SH-SY5Y (cell line): ENCODE results near the gene PI16.

ENCODE experiments used
- GATA2 ChIP-seq: IDR thresholded peaks from 2 replicates; pipeline ENCODE4 v1.6.1; 2011; ENCODE audit warnings: mild to moderate bottlenecking, low read depth, low read length
- GATA3 ChIP-seq: IDR thresholded peaks from 2 replicates; pipeline ENCODE4 v1.6.1; 2011; ENCODE audit warnings: low read depth, mild to moderate bottlenecking, low read length, moderate library complexity

GRCh38 chr6:36999751-37000125, 45.2 kb downstream of the PI16 start:
- TF ChIP-seq GATA2 (no peak), GATA3 (no peak)
